Omental fat pad (tissue), 4 donors: Measurements from ENCODE around the gene MB. TPM values are rescaled to one million over a fixed set of nuclear protein-coding genes. Genes with fewer than 3 reads are reported as not detected.

Source experiments
- ATAC-seq: fragments of 150-250 bp; one replicate; pipeline ENCODE4 v1.9.1; 2016; ENCODE audit warnings: mild to moderate bottlenecking, moderate library complexity; ENCODE audit not compliant: low FRiP score
- DNase-seq: peaks from one replicate; pipeline ENCODE4 v3.0.0-alpha.2; 2019; ENCODE audit warnings: low spot score
- total RNA-seq, 4 donors: library from RNA; depleted of rRNA; stranded (reverse); fragments of >200 nt; gene quantifications; one replicate each; pipeline ENCODE4 v1.1.0, GENCODE V29; 2016
- TF ChIP-seq, protein P1 (sequence below), 3 donors: fragments of 450-650 bp; IDR thresholded peaks; one replicate each; pipeline ENCODE4 v1.5.1; 2016 to 2017; ENCODE audit warnings: antibody characterized with exemption in 3 of 3, mild to moderate bottlenecking in 3 of 3, moderate library complexity in 2 of 3

Gene MB
- total RNA-seq, 4 donors from 2014 or later = 0.44 TPM; not detected in 3

- TF ChIP-seq, protein P1, sequence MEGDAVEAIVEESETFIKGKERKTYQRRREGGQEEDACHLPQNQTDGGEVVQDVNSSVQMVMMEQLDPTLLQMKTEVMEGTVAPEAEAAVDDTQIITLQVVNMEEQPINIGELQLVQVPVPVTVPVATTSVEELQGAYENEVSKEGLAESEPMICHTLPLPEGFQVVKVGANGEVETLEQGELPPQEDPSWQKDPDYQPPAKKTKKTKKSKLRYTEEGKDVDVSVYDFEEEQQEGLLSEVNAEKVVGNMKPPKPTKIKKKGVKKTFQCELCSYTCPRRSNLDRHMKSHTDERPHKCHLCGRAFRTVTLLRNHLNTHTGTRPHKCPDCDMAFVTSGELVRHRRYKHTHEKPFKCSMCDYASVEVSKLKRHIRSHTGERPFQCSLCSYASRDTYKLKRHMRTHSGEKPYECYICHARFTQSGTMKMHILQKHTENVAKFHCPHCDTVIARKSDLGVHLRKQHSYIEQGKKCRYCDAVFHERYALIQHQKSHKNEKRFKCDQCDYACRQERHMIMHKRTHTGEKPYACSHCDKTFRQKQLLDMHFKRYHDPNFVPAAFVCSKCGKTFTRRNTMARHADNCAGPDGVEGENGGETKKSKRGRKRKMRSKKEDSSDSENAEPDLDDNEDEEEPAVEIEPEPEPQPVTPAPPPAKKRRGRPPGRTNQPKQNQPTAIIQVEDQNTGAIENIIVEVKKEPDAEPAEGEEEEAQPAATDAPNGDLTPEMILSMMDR (IDR thresholded peaks at IDR 0.05) = no peak
- DNase-seq = no peak
- peak; percentile 20 for ATAC-seq
These were observed 15.2 kb downstream of the MB start for GRCh38 chr22:35601743-35602615.

DNA sequence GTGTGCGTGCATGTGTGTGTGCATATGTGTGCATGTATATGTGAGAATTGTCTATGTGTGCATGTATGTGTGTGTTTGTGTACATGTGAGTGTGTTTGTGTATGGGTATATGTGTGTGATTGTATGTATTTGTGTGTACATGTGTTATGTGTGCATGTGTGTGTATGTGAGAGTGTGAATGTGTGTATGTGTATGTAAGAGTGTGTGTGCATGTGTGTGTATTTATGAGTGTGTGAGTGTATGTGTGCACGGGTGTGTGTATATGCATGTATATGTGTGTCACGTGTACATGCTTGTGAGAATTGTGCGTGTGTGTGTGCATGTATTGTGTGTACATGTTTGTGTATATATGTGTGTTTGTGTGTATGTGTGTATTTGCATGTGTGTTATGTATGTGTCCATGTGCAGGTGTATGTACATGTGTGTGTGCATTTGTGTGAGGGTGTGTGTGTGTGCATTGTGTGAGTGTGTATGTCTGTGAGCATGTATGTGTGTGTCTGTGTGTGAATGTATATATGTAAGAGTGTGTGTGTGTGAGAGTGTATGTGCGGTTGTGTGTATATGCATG is 16.0 kb downstream of the MB start:
- no peak for DNase-seq
- TF ChIP-seq, protein P1 (IDR thresholded peaks at IDR 0.05) = no peak

GRCh38 chr22:35600476-35600875 is 16.7 kb downstream of the MB start:
- no peak for DNase-seq
- ATAC-seq = no peak
- TF ChIP-seq, protein P1 (IDR thresholded peaks at IDR 0.05) = no peak

More for the DNA sequence above, 16.0 kb downstream of the MB start:
- ATAC-seq = no peak

DNA sequence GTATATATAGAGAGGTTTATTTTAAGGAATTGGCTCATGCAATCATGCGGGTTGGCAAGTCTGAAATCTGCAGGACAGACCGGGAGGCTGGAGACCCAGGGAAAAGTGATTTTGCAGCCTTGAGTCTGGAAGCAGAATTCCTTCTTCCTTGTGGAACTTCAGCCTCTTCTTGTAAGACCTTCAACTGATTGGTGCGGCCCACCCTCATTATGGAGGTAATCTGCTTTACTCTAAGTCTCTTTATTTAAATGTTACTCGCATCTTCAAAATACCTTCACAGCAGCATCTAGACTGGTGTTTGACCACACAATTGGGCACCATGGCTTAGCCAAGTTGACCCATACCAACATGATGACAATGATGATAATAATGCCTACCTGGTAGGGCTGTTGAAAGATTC is 17.8 kb downstream of the MB start:
- TF ChIP-seq, protein P1 (IDR thresholded peaks at IDR 0.05) = no peak
- ATAC-seq (no peak), DNase-seq (no peak)

DNA sequence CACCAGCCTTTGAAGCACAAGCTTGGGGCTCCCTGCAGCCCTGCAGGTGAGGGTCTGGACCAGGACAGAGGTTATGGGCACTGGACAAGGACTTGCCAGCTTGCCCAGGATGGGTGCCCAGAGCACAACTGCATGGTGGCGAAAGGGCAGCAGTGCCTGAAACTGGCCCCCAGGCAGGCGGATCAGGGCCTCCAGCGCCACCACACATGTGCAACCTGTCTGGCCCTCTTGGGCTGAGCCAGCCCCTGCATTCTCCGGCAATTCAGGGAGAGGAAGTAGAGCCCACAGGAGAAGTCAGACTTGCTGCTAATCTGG is 18.8 kb downstream of the MB start:
- TF ChIP-seq, protein P1 (IDR thresholded peaks at IDR 0.05) = no peak
- ATAC-seq (no peak), DNase-seq (no peak)

GRCh38 chr22:35597692-35598395 is 19.3 kb downstream of the MB start:
- ATAC-seq = no peak
- DNase-seq = no peak
- TF ChIP-seq, protein P1 (IDR thresholded peaks at IDR 0.05) = no peak
